ENCODE data around the gene PDE6D.

Gene PDE6D

DNA sequence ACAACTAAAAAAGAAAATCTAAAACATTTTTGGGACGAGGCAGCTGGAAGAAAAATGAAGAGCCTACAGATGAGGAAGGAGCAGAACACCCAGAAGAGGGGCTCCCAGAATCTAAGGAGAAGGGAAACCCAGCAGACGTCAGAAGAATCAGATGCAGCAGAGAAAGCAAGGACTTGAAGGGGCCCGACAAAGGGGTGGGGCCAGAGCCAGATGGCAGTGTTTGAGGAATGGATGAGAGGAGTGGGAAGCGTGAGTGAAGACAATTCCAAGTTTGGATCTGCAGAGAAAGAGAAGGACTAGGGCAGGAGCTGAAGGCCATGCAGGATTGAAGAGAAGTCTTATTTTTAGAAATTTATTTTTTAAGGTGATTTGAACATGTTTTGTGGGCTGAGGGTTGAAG, 53.5 kb downstream of the PDE6D start:
- Histone ChIP-seq H2BK5ac (ENCODE audit: low read depth, low read length, poor library complexity, severe bottlenecking) (no peak overlapping the region), H4K91ac (ENCODE audit: low read length) (no peak overlapping the region), H3K9ac (ENCODE audit: low read length) (no peak overlapping the region), H3K27ac (ENCODE audit: low read length, poor library complexity, severe bottlenecking) (no peak overlapping the region), H4K8ac (ENCODE audit: low read length) (no peak overlapping the region), H3K9me3 (ENCODE audit: control insufficient read depth, low read length) (no peaks in the 10 kb centered on the region), H3K4me1 (ENCODE audit: control insufficient read depth, insufficient read depth, low read depth, low read length) (no peaks in the 10 kb centered on the region), H3K18ac (ENCODE audit: low read depth in 1 of 2, low read length in 2 of 2) (no peak overlapping the region), H3K36me3 (ENCODE audit: control insufficient read depth in 1 of 2, insufficient read depth in 2 of 2, low read depth in 1 of 2, low read length in 2 of 2) (peaks cover 3% of the 10 kb centered on the region in 2 experiments), H2AFZ (ENCODE audit: low read depth, low read length) (no peak overlapping the region), H2BK120ac (ENCODE audit: low read depth, low read length) (no peak overlapping the region), H2BK15ac (ENCODE audit: low read depth, poor library complexity, severe bottlenecking) (no peak overlapping the region), H3K79me1 (replicated peaks; ENCODE audit: low read length, poor library complexity, severe bottlenecking) (no peaks in the 10 kb centered on the region), H3K4me2 (ENCODE audit: low read length, poor library complexity, severe bottlenecking) (no peak overlapping the region), H2BK12ac (ENCODE audit: low read length in 2 of 2) (no peak overlapping the region), H3K23ac (ENCODE audit: low read length in 2 of 2) (no peak overlapping the region), H2AK5ac (ENCODE audit: low read length, severe bottlenecking) (no peak overlapping the region), H3K27me3 (ENCODE audit: control insufficient read depth in 1 of 2, insufficient read depth in 1 of 2, low read length in 2 of 2) (no peaks in the 10 kb centered on the region), H3K4me3 (ENCODE audit: insufficient read depth in 1 of 2, low read depth in 1 of 2, low read length in 2 of 2) (no peak overlapping the region), H3K4ac (ENCODE audit: low read depth in 1 of 2, low read length in 2 of 2) (no peak overlapping the region), H3K14ac (ENCODE audit: low read length in 2 of 2) (no peak overlapping the region)
- 72% methylated on average over 4 of the region's 4 CpGs for WGBS
- no peak for DNase-seq

DNA sequence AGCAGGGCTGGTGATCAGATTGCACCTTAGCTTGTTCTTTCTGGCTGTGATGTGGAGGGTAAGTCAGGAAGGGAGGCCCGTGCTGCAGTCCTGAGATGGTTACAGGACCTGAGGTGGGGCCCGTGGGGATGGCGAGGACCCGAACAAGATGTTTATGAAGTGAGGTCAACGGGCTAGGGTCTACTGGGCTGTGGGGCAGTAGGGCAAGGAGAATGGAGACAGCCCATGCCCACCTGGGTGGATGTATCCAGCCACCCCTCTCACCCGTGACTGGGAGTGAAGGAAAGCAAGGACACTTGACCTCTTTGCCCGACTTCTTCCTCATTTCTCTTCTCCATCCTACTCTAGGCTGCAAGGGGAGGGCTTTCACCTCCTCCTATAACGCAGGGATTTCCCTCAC, 54.8 kb downstream of the PDE6D start:
- 87% methylated on average over 6 of the region's 8 CpGs for WGBS
- Histone ChIP-seq H3K36me3 (ENCODE audit: control insufficient read depth in 1 of 2, insufficient read depth in 2 of 2, low read depth in 1 of 2, low read length in 2 of 2) (peaks cover 0 to 3% of the 10 kb centered on the region in 2 experiments), H2BK5ac (ENCODE audit: low read depth, low read length, poor library complexity, severe bottlenecking) (no peak overlapping the region), H3K18ac (ENCODE audit: low read depth in 1 of 2, low read length in 2 of 2) (no peak overlapping the region), H3K9ac (ENCODE audit: low read length) (no peak overlapping the region), H2BK15ac (ENCODE audit: low read depth, poor library complexity, severe bottlenecking) (no peak overlapping the region), H3K27ac (ENCODE audit: low read length, poor library complexity, severe bottlenecking) (no peak overlapping the region), H3K4me3 (ENCODE audit: insufficient read depth in 1 of 2, low read depth in 1 of 2, low read length in 2 of 2) (no peak overlapping the region), H3K4ac (ENCODE audit: low read depth in 1 of 2, low read length in 2 of 2) (no peak overlapping the region), H3K23ac (ENCODE audit: low read length in 2 of 2) (peak overlapping the region in 1 of 2 experiments; percentile 72), H3K14ac (ENCODE audit: low read length in 2 of 2) (no peak overlapping the region), H3K4me2 (ENCODE audit: low read length, poor library complexity, severe bottlenecking) (no peak overlapping the region), H3K79me1 (replicated peaks; ENCODE audit: low read length, poor library complexity, severe bottlenecking) (no peaks in the 10 kb centered on the region), H2AFZ (ENCODE audit: low read depth, low read length) (no peak overlapping the region), H4K8ac (ENCODE audit: low read length) (no peak overlapping the region), H2BK120ac (ENCODE audit: low read depth, low read length) (no peak overlapping the region), H3K9me3 (ENCODE audit: control insufficient read depth, low read length) (no peaks in the 10 kb centered on the region), H2AK5ac (ENCODE audit: low read length, severe bottlenecking) (no peak overlapping the region), H3K4me1 (ENCODE audit: control insufficient read depth, insufficient read depth, low read depth, low read length) (no peaks in the 10 kb centered on the region), H4K91ac (ENCODE audit: low read length) (no peak overlapping the region), H2BK12ac (ENCODE audit: low read length in 2 of 2) (no peak overlapping the region), H3K27me3 (ENCODE audit: control insufficient read depth in 1 of 2, insufficient read depth in 1 of 2, low read length in 2 of 2) (no peaks in the 10 kb centered on the region)
- DNase-seq = no peak

DNA sequence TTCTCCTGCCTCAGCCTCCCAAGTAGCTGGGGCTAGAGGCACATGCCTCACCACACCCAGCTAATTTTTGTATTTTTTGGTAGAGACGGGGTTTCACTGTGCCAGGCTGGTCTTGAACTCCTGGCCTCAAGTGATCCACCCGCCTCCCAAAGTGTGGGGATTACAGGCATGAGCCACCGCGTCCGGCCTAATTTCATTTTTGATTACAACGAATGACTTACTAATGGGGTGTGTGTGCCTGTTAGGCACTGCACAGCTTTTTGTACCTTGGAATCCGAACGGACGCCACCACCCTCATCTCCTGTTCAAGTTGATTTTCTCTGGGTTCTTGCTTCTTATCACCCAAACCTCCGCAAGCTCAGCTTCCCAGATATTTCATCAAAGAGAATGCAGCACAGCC, 55.6 kb downstream of the PDE6D start:
- Histone ChIP-seq H3K4me1 (ENCODE audit: control insufficient read depth, insufficient read depth, low read depth, low read length) (no peaks in the 10 kb centered on the region), H3K4me3 (ENCODE audit: insufficient read depth in 1 of 2, low read depth in 1 of 2, low read length in 2 of 2) (no peak overlapping the region), H3K23ac (ENCODE audit: low read length in 2 of 2) (no peak overlapping the region), H2AFZ (ENCODE audit: low read depth, low read length) (no peak overlapping the region), H2BK12ac (ENCODE audit: low read length in 2 of 2) (no peak overlapping the region), H3K27ac (ENCODE audit: low read length, poor library complexity, severe bottlenecking) (no peak overlapping the region), H2AK5ac (ENCODE audit: low read length, severe bottlenecking) (no peak overlapping the region), H2BK5ac (ENCODE audit: low read depth, low read length, poor library complexity, severe bottlenecking) (no peak overlapping the region), H2BK120ac (ENCODE audit: low read depth, low read length) (no peak overlapping the region), H3K27me3 (ENCODE audit: control insufficient read depth in 1 of 2, insufficient read depth in 1 of 2, low read length in 2 of 2) (no peaks in the 10 kb centered on the region), H3K4me2 (ENCODE audit: low read length, poor library complexity, severe bottlenecking) (no peak overlapping the region), H3K9me3 (ENCODE audit: control insufficient read depth, low read length) (no peaks in the 10 kb centered on the region), H3K9ac (ENCODE audit: low read length) (no peak overlapping the region), H3K36me3 (ENCODE audit: control insufficient read depth in 1 of 2, insufficient read depth in 2 of 2, low read depth in 1 of 2, low read length in 2 of 2) (peaks cover 0 to 1% of the 10 kb centered on the region in 2 experiments), H4K91ac (ENCODE audit: low read length) (no peak overlapping the region), H3K18ac (ENCODE audit: low read depth in 1 of 2, low read length in 2 of 2) (no peak overlapping the region), H3K14ac (ENCODE audit: low read length in 2 of 2) (no peak overlapping the region), H3K79me1 (replicated peaks; ENCODE audit: low read length, poor library complexity, severe bottlenecking) (no peaks in the 10 kb centered on the region), H3K4ac (ENCODE audit: low read depth in 1 of 2, low read length in 2 of 2) (no peak overlapping the region), H4K8ac (ENCODE audit: low read length) (no peak overlapping the region), H2BK15ac (ENCODE audit: low read depth, poor library complexity, severe bottlenecking) (no peak overlapping the region)
- 97% methylated on average over 10 of the region's 10 CpGs for WGBS
- no peak for DNase-seq

DNA sequence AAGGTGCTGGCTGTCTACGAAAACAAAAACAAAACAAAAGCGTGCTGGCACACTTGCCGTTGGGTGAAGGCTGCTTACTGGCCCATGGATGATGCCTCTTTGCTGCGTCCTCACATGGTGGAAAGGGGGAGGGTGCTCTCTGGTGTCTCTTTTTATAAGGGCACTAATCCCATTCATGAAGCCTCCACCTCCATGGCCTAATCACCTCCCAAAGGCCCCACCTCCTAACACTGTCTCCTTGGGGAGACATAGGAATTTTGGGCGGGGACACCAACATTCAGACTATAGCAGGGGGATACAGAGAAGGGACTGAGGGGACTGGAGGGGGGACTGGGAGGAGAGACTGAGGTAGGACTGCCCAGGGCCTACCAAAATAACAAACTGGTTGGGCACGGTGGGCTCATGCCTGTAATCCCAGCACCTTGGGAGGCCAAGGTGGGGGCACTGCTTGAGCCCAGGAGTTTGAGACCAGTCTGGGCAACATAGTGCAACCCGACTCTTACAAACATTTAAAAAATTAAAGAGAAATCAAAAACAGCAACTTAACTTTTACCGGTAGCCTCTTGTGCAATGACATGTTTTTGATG, 58.3 kb downstream of the PDE6D start:
- Histone ChIP-seq H2AK5ac (ENCODE audit: low read length, severe bottlenecking) (no peak overlapping the region), H2BK15ac (ENCODE audit: low read depth, poor library complexity, severe bottlenecking) (no peak overlapping the region), H3K4me2 (ENCODE audit: low read length, poor library complexity, severe bottlenecking) (no peak overlapping the region), H3K14ac (ENCODE audit: low read length in 2 of 2) (no peak overlapping the region), H2AFZ (ENCODE audit: low read depth, low read length) (no peak overlapping the region), H3K27me3 (ENCODE audit: control insufficient read depth in 1 of 2, insufficient read depth in 1 of 2, low read length in 2 of 2) (no peaks in the 10 kb centered on the region), H3K9ac (ENCODE audit: low read length) (no peak overlapping the region), H3K23ac (ENCODE audit: low read length in 2 of 2) (no peak overlapping the region), H4K8ac (ENCODE audit: low read length) (no peak overlapping the region), H4K91ac (ENCODE audit: low read length) (no peak overlapping the region), H3K4me1 (ENCODE audit: control insufficient read depth, insufficient read depth, low read depth, low read length) (peaks cover 5% of the 10 kb centered on the region), H3K36me3 (ENCODE audit: control insufficient read depth in 1 of 2, insufficient read depth in 2 of 2, low read depth in 1 of 2, low read length in 2 of 2) (no peaks in the 10 kb centered on the region), H3K4me3 (ENCODE audit: insufficient read depth in 1 of 2, low read depth in 1 of 2, low read length in 2 of 2) (no peak overlapping the region), H3K27ac (ENCODE audit: low read length, poor library complexity, severe bottlenecking) (no peak overlapping the region), H3K79me1 (replicated peaks; ENCODE audit: low read length, poor library complexity, severe bottlenecking) (no peaks in the 10 kb centered on the region), H3K4ac (ENCODE audit: low read depth in 1 of 2, low read length in 2 of 2) (no peak overlapping the region), H3K9me3 (ENCODE audit: control insufficient read depth, low read length) (no peaks in the 10 kb centered on the region), H2BK5ac (ENCODE audit: low read depth, low read length, poor library complexity, severe bottlenecking) (no peak overlapping the region), H2BK12ac (ENCODE audit: low read length in 2 of 2) (no peak overlapping the region), H3K18ac (ENCODE audit: low read depth in 1 of 2, low read length in 2 of 2) (no peak overlapping the region), H2BK120ac (ENCODE audit: low read depth, low read length) (no peak overlapping the region)
- DNase-seq = no peak
- 89% methylated on average over 8 of the region's 8 CpGs for WGBS

All from mesenchymal stem cell (in vitro differentiated cells and primary cell).